ENCODE results near the gene TUBB2A.

DNA sequence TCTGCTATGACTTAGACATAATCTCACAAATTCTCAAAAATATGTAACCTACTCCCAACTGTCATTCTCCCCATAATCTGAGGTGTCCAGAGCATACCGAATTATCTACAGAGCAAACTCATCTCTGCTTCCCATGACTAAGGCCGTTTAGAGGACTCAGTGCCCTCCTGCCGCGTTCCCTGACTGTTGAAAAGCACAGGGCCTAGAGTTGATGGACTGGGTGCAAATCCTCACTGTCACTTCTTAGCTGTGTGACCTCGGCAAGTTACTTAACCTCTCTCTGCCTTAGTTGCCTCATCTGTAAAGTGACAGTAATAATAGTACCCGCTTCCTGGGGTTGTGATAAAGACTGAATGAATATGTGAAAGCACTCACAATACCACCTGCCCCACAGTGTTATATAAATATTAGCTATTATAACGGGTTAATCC is 4.7 kb upstream of the TUBB2A start:
- TF ChIP-seq POLR2A (IDR thresholded peaks at IDR 0.05): no peak
- TF ChIP-seq, protein P1, sequence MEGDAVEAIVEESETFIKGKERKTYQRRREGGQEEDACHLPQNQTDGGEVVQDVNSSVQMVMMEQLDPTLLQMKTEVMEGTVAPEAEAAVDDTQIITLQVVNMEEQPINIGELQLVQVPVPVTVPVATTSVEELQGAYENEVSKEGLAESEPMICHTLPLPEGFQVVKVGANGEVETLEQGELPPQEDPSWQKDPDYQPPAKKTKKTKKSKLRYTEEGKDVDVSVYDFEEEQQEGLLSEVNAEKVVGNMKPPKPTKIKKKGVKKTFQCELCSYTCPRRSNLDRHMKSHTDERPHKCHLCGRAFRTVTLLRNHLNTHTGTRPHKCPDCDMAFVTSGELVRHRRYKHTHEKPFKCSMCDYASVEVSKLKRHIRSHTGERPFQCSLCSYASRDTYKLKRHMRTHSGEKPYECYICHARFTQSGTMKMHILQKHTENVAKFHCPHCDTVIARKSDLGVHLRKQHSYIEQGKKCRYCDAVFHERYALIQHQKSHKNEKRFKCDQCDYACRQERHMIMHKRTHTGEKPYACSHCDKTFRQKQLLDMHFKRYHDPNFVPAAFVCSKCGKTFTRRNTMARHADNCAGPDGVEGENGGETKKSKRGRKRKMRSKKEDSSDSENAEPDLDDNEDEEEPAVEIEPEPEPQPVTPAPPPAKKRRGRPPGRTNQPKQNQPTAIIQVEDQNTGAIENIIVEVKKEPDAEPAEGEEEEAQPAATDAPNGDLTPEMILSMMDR (IDR thresholded peaks at IDR 0.05): no peak
- no peak for TF ChIP-seq POLR2AphosphoS5 (IDR thresholded peaks at IDR 0.05)
- TF ChIP-seq EP300 (IDR thresholded peaks at IDR 0.05): no peak

Data from sigmoid colon (tissue), 4 donors.